ENCODE data around the gene BTBD6. TPM values are rescaled to one million over a fixed set of nuclear protein-coding genes. Genes with fewer than 3 reads are reported as not detected.

The BTBD6 gene
- total RNA-seq, 2 experiments from 2014 or later = 36.9 to 37.6 TPM

DNA sequence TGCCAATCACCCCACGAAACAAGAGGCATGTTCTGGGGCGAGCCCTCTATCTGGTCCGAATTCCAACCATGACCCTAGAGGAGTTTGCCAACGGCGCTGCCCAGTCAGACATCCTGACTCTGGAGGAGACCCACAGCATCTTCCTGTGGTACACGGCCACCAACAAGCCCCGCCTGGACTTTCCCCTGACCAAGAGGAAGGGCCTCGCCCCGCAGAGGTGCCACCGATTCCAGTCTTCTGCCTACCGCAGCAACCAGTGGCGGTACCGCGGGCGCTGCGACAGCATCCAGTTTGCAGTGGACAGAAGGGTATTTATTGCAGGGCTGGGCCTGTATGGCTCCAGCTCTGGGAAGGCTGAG is 1.7 kb downstream of the BTBD6 start:
- intact Hi-C loops (cut with DNase I, micrococcal nuclease) = no loop called here
- no peak overlapping the region for H3K27ac ChIP-seq (ENCODE audit: low read depth in 1 of 2, low read length in 2 of 2)
- Mint-ChIP-seq H3K4me1 (ENCODE audit: low read depth) (peaks cover 27% of the 10 kb centered on the region), H3K27me3 (no peaks in the 10 kb centered on the region), H3K4me3 (peak overlapping the region; percentile 83), H3K36me3 (ENCODE audit: low read depth) (peaks cover 47% of the 10 kb centered on the region), H3K9me3 (no peaks in the 10 kb centered on the region), H3K27ac (peak overlapping the region; percentile 81)
- no peak for TF ChIP-seq CTCF (IDR thresholded peaks at IDR 0.05)
- no peaks in the 10 kb centered on the region for H3K9me3 ChIP-seq (ENCODE audit: control insufficient read depth in 1 of 2, insufficient read depth in 1 of 2, low read length in 2 of 2)
- H3K4me3 ChIP-seq (ENCODE audit: low read length) = no peak overlapping the region
- ChIA-PET POLR2A (interaction anchor here (0.9 to 3.3 kb wide), 2 partner anchors 51 to 64 kb away, joined by 3 to 32 read pairs; partner anchors contain the start of genes BRF1 and PACS2), CTCF (no interaction called here)
- no peaks in the 10 kb centered on the region for H3K27me3 ChIP-seq (ENCODE audit: control insufficient read depth in 1 of 2, insufficient read depth in 2 of 2, low read length in 2 of 2)
- DNase-seq = no peak
- H3K4me1 ChIP-seq (ENCODE audit: insufficient read depth, low read length) = peaks cover 27% of the 10 kb centered on the region
- peaks cover 29% of the 10 kb centered on the region for H3K36me3 ChIP-seq (ENCODE audit: insufficient read depth, low read length)
- ATAC-seq (ENCODE audit: poor library complexity) = no peak

DNA sequence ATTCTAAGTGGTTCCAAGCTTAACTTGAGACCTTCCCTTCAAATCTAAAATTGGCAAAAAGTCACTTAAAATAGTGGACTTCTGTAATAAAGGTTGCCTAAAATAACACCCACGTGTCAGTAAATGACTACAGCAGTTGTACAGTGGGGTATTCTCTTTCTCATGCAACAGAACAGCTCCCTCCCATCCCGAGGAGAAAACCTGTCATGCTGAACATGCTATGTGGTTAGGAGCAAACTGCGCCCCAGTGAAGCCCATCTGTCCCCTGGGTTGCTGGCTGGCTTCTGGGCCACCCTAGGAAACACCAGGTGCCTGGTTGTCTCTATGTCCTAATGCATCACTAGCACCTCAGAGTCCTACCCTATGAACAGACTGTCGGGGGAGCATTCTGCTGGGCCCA is 2.7 kb downstream of the BTBD6 start:
- H3K27ac Mint-ChIP-seq = peak overlapping the region; percentile 81
- H3K9me3 ChIP-seq (ENCODE audit: control insufficient read depth in 1 of 2, insufficient read depth in 1 of 2, low read length in 2 of 2) = no peaks in the 10 kb centered on the region
- intact Hi-C loops (cut with DNase I, micrococcal nuclease) = no loop called here
- peak overlapping the region; percentile 62 for H3K4me3 Mint-ChIP-seq
- peaks cover 29% of the 10 kb centered on the region for H3K36me3 ChIP-seq (ENCODE audit: insufficient read depth, low read length)
- peaks cover 20% of the 10 kb centered on the region for H3K4me1 Mint-ChIP-seq (ENCODE audit: low read depth)
- no peak overlapping the region for H3K4me3 ChIP-seq (ENCODE audit: low read length)
- ChIA-PET POLR2A (interaction anchor here (0.9 kb wide), 1 partner anchor 63 kb away, joined by 3 read pairs; the partner anchor contains the start of gene PACS2), CTCF (no interaction called here)
- H3K4me1 ChIP-seq (ENCODE audit: insufficient read depth, low read length) = peaks cover 27% of the 10 kb centered on the region
- peaks cover 40% of the 10 kb centered on the region for H3K36me3 Mint-ChIP-seq (ENCODE audit: low read depth)
- no peaks in the 10 kb centered on the region for H3K9me3 Mint-ChIP-seq
- no peak for ATAC-seq (ENCODE audit: poor library complexity)
- no peaks in the 10 kb centered on the region for H3K27me3 Mint-ChIP-seq
- DNase-seq = no peak
- H3K27me3 ChIP-seq (ENCODE audit: control insufficient read depth in 1 of 2, insufficient read depth in 2 of 2, low read length in 2 of 2) = no peaks in the 10 kb centered on the region
- no peak for TF ChIP-seq CTCF (IDR thresholded peaks at IDR 0.05)
- H3K27ac ChIP-seq (ENCODE audit: low read depth in 1 of 2, low read length in 2 of 2) = no peak overlapping the region

GRCh38 chr14:105251920-105252319 is 3.6 kb downstream of the BTBD6 start:
- H3K4me1 Mint-ChIP-seq (ENCODE audit: low read depth) = peaks cover 17% of the 10 kb centered on the region
- DNase-seq (no peak), ATAC-seq (ENCODE audit: poor library complexity) (no peak)
- peak overlapping the region; percentile 81 for H3K27ac Mint-ChIP-seq
- peaks cover 40% of the 10 kb centered on the region for H3K36me3 Mint-ChIP-seq (ENCODE audit: low read depth)
- no peak overlapping the region for H3K4me3 Mint-ChIP-seq
- CTCF ChIA-PET = no interaction called here
- no peaks in the 10 kb centered on the region for H3K27me3 Mint-ChIP-seq
- Histone ChIP-seq H3K9me3 (ENCODE audit: control insufficient read depth in 1 of 2, insufficient read depth in 1 of 2, low read length in 2 of 2) (no peaks in the 10 kb centered on the region), H3K27ac (ENCODE audit: low read depth in 1 of 2, low read length in 2 of 2) (no peak overlapping the region), H3K4me3 (ENCODE audit: low read length) (no peak overlapping the region), H3K36me3 (ENCODE audit: insufficient read depth, low read length) (peaks cover 38% of the 10 kb centered on the region), H3K4me1 (ENCODE audit: insufficient read depth, low read length) (peaks cover 25% of the 10 kb centered on the region), H3K27me3 (ENCODE audit: control insufficient read depth in 1 of 2, insufficient read depth in 2 of 2, low read length in 2 of 2) (no peaks in the 10 kb centered on the region)
- intact Hi-C loops (cut with DNase I, micrococcal nuclease) = loop anchor here in 1 of 2 experiments (2.0 kb wide), 1 partner anchor 65 kb away; no protein-coding TSS in a partner anchor
- POLR2A ChIA-PET = no interaction called here
- TF ChIP-seq CTCF (IDR thresholded peaks at IDR 0.05) = no peak
- H3K9me3 Mint-ChIP-seq = no peaks in the 10 kb centered on the region
